ENCODE data around the gene RPL9.
A peak's percentile ranks its signal among the peaks of the same experiment; 100 is the strongest.
"Not testable (repeated sequence)": the region's sequence is repeated elsewhere in the genome, so short reads cannot be mapped to it uniquely, and the experiment has no call there.

Gene RPL9

DNA sequence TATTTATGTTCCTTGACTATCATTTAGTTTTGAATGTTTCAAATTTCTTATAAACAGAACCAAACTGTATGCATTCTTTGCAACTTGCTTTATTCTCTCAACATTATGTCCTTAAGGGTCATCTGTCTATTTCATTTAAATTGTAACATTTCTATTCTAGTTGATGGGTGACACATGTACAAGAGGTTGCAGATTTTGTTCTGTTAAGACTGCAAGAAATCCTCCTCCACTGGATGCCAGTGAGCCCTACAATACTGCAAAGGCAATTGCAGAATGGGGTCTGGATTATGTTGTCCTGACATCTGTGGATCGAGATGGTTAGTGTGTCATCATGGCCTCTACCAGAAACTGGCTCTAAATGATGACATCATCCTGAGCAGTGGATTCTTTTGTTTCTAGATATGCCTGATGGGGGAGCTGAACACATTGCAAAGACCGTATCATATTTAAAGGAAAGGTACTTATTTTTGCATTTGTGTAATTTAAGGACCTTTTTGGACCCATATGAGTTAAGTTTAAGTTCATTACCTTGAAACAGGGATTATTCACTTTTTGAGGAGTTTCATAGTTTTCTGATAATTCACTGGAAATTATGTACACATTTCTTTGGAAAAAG, 6.3 kb upstream of the RPL9 start:
- peak; percentile 52 for DNase-seq

- DNase-seq: not testable (repeated sequence)
Observed at GRCh38 chr4:39458161-39458504, 589 bp downstream of the RPL9 start.

DNA sequence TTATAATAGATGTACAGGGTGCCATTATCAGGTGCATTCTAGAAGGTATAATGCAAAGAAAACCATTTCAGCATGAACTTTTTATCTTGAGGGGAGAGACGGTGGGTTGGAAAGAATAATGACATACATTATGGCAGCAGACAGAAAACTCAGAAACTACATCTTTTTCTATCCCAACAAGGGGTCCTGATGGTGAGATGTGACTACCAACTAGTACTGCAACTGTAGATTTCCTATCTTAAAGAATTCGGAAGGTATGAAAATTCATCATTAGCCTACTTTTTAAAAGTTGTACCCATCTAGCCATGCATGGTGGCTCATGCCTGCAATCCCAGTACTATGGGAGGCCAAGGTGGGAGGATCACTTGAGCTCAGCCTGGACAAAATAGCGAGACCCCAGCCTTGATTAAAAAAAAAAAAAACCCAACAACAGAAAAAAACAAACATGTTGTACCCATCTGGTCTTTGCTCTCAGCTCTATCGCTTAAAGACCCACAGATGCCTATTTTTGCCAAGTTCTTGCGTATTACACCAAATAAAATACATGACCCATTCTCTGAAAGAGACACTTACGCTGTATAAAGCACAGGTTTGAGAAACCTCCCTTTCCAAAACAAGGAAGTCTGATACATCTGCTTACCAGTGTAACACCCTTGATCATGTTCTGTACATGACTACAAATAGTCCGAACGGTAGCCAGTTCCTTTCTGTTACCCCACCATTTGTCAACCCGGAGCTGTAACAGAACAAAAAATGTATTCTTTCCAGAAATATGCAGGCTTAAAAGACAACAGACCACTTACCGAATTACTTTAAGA, 1.6 kb downstream of the RPL9 start:
- DNase-seq: no peak

GRCh38 chr4:39455486-39455885, 3.2 kb downstream of the RPL9 start:
- DNase-seq: no peak

- DNase-seq: no peak
Observed at GRCh38 chr4:39453738-39454137, 5.0 kb downstream of the RPL9 start.

DNA sequence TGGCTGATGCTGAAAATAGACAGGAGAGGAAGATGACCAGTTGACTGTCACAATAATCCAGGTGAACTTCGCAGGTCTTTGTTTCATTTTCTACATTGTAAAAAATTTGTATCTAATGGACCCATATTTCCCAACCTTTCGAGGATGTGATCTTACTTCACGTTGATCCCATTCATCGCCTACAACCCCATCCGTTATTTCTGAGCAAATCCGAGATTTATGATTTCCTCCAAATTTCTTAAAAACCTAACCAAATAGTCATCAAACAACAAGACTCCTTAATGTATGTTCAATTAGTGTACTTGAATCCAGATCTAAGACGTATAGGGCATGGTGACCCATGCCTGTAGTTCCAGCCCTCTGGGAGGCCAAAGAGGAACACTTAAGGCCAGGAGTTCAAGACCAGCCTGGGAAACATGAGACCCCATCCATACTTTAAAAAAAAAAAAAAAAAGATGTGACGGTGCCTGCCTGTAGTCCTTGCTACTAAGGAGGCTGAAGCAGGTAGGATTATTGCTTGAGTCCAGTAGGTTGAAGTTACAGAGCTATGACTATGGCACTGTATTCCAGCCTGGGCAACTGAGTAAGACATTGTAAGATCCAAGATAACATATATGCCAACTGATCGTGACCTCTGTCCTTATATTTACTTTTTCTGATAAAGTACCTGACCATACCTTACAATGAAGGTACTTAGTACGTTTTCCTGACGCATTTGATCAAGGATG, 5.7 kb downstream of the RPL9 start:
- DNase-seq: no peak

DNA sequence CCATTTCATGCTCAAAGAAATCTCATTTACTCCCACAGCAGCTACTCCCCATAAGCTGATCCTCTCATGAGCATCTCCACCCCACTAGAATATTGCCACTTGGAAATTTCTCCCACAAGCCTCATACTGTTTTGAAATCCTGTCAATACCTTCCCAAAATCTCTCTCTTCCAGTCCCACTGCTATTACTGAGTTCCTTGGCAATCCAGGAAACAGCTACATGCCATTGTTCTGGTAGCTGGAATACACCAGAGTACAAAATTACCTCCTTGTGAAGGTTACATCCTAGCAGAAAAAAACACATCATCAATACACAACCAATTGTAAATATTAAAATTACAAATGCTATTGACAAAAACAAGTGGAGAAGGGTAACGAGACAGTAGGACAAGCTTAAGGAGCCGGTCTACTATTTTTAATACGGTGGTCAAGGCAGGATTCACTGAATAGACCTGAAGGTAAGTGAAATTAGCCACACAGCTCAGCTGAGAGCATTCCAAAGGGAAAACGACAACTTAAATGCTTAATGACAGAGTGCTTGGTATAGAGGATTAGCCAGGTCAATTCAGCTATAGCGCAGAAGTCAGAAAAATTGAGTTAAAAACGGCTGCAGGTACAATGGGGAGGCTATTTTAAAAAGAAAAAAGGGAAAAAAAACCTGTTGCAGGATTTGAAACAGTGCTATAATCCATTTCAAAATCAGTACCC, 6.4 kb downstream of the RPL9 start:
- no peak for DNase-seq

DNA sequence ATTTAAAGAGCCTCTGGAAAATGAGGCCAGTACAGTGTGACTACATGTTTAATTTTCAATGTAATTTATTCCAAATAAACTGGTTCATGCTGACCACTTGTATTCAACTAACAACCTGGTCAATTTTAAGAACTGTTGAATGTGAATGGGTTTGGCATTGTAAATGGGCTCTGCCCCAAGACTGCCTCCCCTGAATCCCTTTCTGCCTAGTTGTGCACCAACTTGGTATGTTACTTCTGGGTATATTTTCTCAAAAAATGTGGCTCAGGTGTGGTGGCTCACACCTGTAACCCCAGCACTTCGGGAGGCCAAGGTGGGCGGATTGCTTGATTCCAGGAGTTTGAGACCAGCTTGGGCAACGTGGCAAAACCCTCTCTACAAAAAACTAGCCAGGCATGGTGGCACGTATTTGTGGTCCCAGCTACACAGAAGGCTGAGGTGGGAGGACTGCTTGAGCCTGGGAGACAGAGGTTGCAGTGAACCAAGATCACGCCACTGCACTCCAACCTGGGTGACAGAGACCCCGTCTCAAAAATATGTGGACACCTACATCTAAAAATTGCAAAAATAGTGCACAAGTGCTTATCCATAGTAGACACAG, 7.2 kb downstream of the RPL9 start:
- no peak for DNase-seq

GRCh38 chr4:39450618-39451017, 8.1 kb downstream of the RPL9 start:
- DNase-seq: no peak

GRCh38 chr4:39446842-39447573, 11.7 kb downstream of the RPL9 start:
- DNase-seq: no peak

DNA sequence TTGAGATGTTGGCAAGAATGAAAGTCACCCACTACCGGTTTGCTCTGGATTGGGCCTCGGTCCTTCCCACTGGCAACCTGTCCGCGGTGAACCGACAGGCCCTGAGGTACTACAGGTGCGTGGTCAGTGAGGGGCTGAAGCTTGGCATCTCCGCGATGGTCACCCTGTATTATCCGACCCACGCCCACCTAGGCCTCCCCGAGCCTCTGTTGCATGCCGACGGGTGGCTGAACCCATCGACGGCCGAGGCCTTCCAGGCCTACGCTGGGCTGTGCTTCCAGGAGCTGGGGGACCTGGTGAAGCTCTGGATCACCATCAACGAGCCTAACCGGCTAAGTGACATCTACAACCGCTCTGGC, 12.3 kb downstream of the RPL9 start:
- DNase-seq: no peak

- no peak for DNase-seq
Observed at GRCh38 chr4:39442998-39443397, 15.7 kb downstream of the RPL9 start.

DNA sequence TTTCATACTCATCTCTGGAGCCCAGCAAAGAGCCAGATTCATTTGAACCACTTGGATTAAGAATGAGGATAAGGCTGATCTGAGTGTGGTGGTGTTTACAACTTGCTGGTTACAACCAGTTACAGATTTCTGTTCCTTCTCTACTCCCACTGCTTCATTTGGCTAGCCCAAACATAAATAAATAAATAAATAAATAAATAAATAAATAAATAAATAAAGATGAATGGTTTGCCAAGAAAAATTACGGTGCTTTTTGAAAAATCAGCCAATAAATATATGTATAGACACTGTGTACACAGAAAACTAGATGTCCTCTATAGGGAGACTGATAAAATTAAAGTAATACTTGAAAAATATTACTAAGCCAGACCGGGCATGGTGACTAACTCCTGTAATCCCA, 17.1 kb downstream of the RPL9 start:
- DNase-seq: no peak

GRCh38 chr4:39435659-39436563, 22.8 kb downstream of the RPL9 start:
- no peak for DNase-seq

GRCh38 chr4:39433878-39434492, 24.7 kb downstream of the RPL9 start:
- no peak for DNase-seq

DNA sequence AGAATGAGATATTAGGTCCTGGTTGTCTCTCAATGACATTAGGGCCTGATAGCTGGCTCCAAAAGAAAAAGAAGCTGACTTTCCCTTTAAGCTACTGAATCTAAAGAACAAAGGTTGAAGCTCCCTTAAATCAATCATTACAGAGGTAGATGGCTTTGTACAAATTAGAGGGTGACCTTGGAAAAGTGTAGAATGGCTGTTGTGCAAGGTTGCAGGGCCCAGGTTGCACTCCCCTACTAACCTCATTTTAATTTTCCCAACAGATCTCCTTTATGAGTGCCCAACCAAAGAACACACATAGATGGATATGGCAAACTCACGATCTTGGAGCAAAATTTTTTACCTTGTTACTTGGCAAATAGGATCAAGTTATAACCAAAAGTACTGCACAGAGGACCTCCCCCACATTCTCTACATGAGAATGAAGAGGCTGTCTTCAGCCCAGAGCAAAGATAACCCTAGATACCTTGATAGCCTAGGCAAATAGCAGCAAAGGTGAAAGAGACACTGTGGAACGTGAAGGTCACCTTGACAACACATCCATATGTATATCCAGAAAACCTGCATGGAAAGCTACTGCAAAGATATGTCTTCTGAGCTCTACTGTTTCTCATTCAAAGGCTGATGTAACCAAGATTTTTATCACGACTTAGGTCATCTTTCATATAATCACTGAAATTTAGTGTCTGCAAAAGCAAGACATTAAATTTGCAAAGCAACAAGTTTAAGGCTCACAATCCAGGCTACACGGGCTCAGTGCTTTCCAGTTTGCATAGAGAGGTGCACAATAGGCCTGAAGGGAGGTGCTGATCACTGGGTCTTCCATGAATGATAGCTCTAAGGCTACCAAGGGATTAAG, 29.0 kb downstream of the RPL9 start:
- DNase-seq: no peak

DNA sequence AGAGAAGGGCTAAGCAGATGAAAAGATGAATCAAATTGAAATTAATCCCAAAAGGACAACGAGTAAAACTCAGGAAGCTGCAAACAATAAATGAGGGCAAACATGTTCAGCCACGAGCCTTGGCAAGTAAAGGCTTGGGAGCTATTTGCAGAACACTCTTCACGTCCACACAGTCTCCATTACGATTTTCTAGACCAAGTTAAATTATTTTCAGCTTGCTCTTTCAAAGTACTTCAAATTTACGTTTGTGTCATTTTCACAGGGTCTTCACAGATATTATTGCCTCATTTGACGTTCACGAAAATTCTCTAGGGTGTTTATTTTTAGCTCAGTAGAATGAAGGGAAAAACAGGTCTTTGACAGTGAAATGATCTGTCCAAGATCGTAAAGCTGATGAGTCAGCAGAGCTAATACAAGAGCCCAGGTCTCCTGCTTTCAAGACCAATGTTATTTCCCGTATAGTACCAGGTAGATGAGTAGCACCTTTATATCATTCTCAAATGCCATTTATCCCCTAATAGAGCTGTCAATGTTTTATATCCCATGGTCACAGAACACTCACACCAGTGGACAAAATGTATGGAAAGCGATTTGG, 31.1 kb downstream of the RPL9 start:
- DNase-seq: no peak

GRCh38 chr4:39426728-39427127, 32.0 kb downstream of the RPL9 start:
- DNase-seq: no peak

DNA sequence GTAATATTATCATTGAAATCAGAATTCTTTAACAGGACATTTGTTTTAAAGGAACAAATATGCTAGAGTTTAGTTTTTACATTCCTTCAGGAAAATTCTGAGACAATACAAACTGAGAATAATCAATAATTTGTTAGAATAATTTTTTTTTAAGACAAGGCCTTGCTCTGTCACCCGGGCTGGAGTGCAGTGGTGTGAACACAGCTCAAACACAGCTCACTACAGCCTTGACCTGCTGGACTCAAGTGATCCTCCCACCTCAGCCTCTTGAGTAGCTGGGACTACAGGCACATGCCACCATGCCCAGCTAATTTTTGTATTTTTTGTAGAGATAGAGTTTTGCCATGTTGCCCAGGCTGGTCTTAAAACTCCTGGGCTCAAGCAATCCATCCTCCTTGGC, 33.4 kb downstream of the RPL9 start:
- DNase-seq: not testable (repeated sequence)

All from NCI-H226 (cell line).